ENCODE measurements around the gene SHISA6. TPM values are rescaled to one million over a fixed set of nuclear protein-coding genes. Genes with fewer than 3 reads are reported as not detected.
A peak's percentile ranks its signal among the peaks of the same experiment; 100 is the strongest.

The SHISA6 gene
- total RNA-seq, 2 experiments from 2014 or later = not detected

DNA sequence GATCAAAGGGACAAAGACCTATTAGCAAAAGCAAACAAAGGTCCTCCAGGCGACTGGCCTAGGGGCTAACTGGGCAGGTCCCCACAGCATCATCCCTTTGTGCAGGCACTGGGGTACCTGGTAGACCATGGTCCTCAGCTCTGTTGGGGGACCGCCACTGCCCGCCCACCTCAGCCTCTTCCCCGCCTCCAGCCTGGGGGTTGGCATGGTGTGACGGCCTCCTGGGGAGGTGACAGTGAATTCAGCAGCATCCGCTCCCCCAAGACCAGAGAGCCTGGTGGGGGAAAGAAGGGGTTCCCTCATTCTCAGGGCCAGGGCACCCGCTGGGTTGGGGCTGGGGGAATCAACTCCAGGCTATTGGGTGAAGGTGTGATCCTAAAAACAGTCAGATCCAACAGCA is 318.6 kb downstream of the SHISA6 start:
- POLR2A ChIA-PET = no interaction called here
- H3K4me1 Mint-ChIP-seq = no peaks in the 10 kb centered on the region
- H3K9me3 Mint-ChIP-seq = peaks cover 2% of the 10 kb centered on the region
- ATAC-seq (ENCODE audit: low read depth) (no peak), DNase-seq (no peak)
- H3K27me3 Mint-ChIP-seq = no peaks in the 10 kb centered on the region
- no peak overlapping the region for H3K4me3 Mint-ChIP-seq
- H3K27ac Mint-ChIP-seq = no peak overlapping the region
- no peaks in the 10 kb centered on the region for H3K36me3 Mint-ChIP-seq

DNA sequence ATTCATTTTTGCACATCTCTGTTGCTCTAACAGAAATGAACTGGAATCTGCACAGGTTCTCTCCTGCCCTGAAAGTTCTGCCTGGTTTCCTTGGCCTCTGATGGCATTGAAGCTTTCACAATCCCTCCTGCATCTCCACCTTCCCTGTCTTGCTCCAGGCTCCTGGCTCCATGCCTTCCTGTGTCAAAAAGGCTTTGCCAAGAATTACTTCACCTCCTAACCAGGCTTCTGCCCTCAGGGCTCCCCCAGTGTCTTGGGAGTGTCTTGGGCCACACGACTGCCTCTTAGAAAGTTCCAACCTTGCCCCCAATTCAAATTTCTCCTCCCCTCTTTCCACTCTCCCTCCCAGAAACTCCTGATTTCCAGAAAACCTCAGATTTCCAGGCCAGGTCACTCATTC is 320.3 kb downstream of the SHISA6 start:
- ATAC-seq (ENCODE audit: low read depth) = no peak
- H3K27me3 Mint-ChIP-seq = no peaks in the 10 kb centered on the region
- H3K4me1 Mint-ChIP-seq = no peaks in the 10 kb centered on the region
- DNase-seq = no peak
- H3K9me3 Mint-ChIP-seq = peaks cover 2% of the 10 kb centered on the region
- POLR2A ChIA-PET = no interaction called here
- no peak overlapping the region for H3K27ac Mint-ChIP-seq
- H3K36me3 Mint-ChIP-seq = no peaks in the 10 kb centered on the region
- H3K4me3 Mint-ChIP-seq = no peak overlapping the region

DNA sequence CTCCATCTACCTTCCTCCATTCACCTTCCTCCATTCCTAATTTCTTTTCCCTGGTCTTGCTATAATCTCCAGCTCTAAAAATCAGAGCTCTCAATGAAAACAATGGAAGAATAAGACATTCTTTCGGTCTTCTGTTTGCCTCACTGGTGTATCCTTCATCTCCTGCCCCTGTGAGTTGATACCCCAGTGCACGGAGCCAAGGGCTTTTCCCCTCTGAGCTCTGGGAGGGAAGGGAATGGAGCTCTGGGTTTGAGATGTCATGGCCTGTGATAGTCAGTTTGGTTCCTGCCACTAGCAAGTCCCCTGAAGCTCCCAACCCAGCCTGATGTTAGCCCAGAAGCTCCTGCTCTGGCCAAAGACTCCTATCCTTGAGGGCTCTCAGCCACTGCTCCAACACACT is 320.7 kb downstream of the SHISA6 start:
- H3K27me3 Mint-ChIP-seq = no peaks in the 10 kb centered on the region
- POLR2A ChIA-PET = no interaction called here
- DNase-seq = no peak
- H3K27ac Mint-ChIP-seq = no peak overlapping the region
- no peak for ATAC-seq (ENCODE audit: low read depth)
- H3K4me3 Mint-ChIP-seq = no peak overlapping the region
- peaks cover 2% of the 10 kb centered on the region for H3K9me3 Mint-ChIP-seq
- H3K36me3 Mint-ChIP-seq = no peaks in the 10 kb centered on the region
- no peaks in the 10 kb centered on the region for H3K4me1 Mint-ChIP-seq

DNA sequence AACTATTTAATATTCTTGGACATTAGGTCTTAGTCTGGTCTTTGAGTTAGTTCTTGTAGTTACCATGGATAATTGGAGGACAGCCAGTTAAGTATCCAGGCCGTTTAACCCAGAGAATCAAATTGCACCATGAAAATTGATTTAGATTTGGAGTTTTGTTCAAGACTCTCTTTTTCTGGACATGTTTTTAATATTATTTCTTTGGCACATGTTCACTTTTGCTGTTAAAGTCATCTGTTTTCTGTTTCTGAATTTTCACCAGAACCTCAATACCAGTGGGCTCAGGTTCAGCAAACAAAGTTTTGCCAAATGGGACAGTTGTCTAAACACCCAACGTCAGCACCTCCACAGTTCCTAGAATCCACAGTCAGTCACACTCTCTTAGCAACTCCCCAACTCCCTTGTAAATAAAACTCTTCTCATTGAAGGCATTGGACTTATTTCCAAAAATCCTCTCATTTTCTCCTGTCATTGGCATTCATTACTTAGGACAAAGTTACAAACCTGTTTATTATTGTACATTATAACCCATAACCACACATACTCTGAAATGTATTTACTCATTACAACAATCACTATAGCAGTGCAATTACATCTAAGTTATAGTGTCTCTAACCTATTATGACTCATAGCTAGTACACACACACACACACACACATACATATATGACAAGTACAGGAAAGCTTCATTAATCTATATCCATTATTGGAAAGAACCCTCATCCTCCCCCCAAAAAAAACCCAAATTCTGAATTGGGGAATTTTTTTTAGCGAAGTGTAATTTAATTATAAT is 323.8 kb downstream of the SHISA6 start:
- H3K9me3 Mint-ChIP-seq = peaks cover 2% of the 10 kb centered on the region

DNA sequence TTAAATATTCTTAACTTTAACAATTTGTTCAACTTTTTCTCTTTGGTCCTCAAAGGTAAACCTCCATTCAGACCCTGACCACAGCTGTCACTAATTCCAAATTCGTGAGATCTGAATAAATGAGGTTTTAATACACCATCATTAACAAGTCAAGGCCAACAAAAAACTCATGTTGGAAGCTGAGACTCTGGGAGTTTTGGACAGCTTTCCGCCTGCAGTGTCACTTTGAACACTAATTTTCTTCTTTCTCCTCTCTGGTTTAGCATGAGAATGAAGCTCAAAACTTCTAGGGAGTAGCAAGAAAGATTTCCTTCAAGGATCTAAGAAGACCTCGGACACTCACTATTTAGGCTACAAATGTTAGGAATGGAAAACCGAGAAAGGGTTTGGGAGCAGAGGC is 324.6 kb downstream of the SHISA6 start:
- H3K36me3 Mint-ChIP-seq = no peaks in the 10 kb centered on the region
- ATAC-seq (ENCODE audit: low read depth) (no peak), DNase-seq (no peak)
- no peak overlapping the region for H3K4me3 Mint-ChIP-seq
- H3K27ac Mint-ChIP-seq = no peak overlapping the region
- H3K27me3 Mint-ChIP-seq = no peaks in the 10 kb centered on the region
- peaks cover 2% of the 10 kb centered on the region for H3K9me3 Mint-ChIP-seq
- POLR2A ChIA-PET = no interaction called here
- no peaks in the 10 kb centered on the region for H3K4me1 Mint-ChIP-seq

More for the DNA sequence above, 323.8 kb downstream of the SHISA6 start:
- Mint-ChIP-seq H3K4me3 (no peak overlapping the region), H3K4me1 (no peaks in the 10 kb centered on the region), H3K36me3 (no peaks in the 10 kb centered on the region), H3K27ac (no peak overlapping the region), H3K27me3 (no peaks in the 10 kb centered on the region)
- POLR2A ChIA-PET = no interaction called here
- no peak for ATAC-seq (ENCODE audit: low read depth)
- no peak for DNase-seq

DNA sequence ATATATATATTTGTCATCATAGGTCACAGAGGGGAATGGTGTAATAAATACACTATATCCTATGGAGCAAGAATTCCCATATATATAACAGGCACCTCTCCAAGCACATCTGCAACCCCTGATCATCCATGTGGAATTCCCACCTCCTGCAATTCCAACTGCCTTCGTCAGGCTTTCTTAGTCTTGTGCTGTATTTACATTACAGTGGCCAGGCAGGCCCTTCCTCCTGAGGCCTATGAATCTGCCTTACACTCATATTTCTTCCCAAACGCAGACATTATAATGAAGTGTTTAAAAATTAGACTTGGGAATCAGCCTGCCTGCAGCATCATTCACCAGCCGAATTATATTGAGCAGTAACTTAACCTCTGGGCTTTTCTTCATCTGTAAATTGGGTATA is 338.0 kb downstream of the SHISA6 start:
- Mint-ChIP-seq H3K27me3 (no peaks in the 10 kb centered on the region), H3K27ac (no peak overlapping the region), H3K9me3 (peaks cover 1% of the 10 kb centered on the region), H3K36me3 (no peaks in the 10 kb centered on the region), H3K4me3 (no peak overlapping the region), H3K4me1 (no peaks in the 10 kb centered on the region)
- DNase-seq = no peak
- POLR2A ChIA-PET = no interaction called here
- no peak for ATAC-seq (ENCODE audit: low read depth)

DNA sequence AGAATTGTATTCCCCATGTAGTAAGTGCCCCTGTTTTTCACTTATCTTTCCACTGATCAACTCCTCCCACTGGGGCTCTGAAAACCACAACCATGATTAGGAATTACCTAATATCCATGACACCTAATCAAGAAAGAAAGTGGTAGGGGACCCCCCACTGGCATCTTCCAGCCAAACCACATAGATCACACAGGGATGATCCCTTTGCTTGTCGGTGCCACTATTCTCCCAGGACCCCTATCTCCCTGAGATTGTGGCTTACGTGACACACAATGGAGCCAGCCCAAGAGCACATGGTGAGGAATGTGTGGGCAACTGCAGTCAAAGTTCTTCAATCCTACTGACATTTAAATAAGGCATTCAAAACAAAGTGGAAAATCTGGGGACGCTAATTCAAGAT is 339.7 kb downstream of the SHISA6 start:
- Mint-ChIP-seq H3K9me3 (peaks cover 3% of the 10 kb centered on the region), H3K27ac (no peak overlapping the region), H3K36me3 (no peaks in the 10 kb centered on the region), H3K4me1 (no peaks in the 10 kb centered on the region), H3K27me3 (no peaks in the 10 kb centered on the region), H3K4me3 (no peak overlapping the region)
- POLR2A ChIA-PET = no interaction called here
- DNase-seq (no peak), ATAC-seq (ENCODE audit: low read depth) (no peak)

DNA sequence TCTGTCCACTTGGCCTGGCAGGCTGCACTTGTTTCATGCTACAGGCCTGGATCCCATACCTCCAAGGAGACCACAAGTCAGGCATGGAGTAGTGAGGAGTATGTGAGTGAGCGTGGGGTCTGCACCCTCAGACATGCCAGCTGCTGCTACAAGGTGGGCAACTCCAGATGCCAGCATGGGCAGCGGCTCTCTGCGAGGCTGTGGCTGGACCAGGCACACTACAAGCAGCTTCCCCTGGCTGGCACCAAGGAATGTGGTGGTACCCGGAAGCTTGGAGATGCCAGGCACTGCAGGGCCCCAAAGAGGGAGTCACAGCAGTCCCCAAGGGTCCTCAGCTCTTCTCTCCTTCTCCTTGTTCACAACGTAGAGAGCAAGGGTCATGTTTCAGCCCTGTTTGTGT is 341.2 kb downstream of the SHISA6 start:
- no peaks in the 10 kb centered on the region for H3K27me3 Mint-ChIP-seq
- H3K9me3 Mint-ChIP-seq = peaks cover 3% of the 10 kb centered on the region
- POLR2A ChIA-PET = no interaction called here
- no peak overlapping the region for H3K27ac Mint-ChIP-seq
- H3K4me3 Mint-ChIP-seq = no peak overlapping the region
- ATAC-seq (ENCODE audit: low read depth) = no peak
- no peaks in the 10 kb centered on the region for H3K4me1 Mint-ChIP-seq
- H3K36me3 Mint-ChIP-seq = no peaks in the 10 kb centered on the region
- DNase-seq = no peak

DNA sequence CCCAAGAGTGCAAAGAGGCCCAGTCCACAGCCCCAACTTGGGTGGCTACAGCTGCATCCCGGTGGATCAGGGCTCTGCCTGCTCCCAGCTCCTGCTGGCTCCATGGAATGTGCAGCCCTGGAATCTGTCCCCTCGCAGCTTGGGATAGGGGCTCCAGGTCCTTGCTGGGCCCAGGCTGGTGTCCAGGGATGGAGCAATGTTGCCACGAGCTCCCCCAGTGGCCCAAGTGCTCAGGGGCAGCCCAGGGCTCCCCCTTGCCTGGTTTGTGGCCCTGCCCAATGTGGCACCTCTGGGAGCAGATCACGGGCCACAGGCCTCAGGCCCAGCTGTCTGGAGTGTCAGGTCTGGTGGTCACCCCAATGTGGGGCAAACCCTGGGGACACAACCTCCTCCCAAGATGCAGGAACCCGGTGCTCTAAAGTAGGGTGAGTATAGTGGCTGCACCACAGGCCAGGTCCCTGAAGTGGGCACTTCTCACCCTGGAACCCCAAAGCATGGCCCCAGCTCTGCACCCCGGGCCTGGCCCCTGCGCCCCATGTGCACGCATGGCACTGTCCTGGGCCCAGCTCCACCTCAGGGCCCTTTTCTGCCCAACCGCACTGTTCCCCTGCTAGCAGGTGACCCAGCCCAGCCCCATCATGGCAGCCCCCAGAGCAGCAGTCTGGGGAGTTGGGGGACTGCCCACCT is 342.4 kb downstream of the SHISA6 start:
- POLR2A ChIA-PET = no interaction called here
- Mint-ChIP-seq H3K27ac (no peak overlapping the region), H3K4me3 (no peak overlapping the region), H3K27me3 (no peaks in the 10 kb centered on the region), H3K4me1 (no peaks in the 10 kb centered on the region), H3K36me3 (no peaks in the 10 kb centered on the region), H3K9me3 (peaks cover 1% of the 10 kb centered on the region)
- no peak for ATAC-seq (ENCODE audit: low read depth)
- no peak for DNase-seq

DNA sequence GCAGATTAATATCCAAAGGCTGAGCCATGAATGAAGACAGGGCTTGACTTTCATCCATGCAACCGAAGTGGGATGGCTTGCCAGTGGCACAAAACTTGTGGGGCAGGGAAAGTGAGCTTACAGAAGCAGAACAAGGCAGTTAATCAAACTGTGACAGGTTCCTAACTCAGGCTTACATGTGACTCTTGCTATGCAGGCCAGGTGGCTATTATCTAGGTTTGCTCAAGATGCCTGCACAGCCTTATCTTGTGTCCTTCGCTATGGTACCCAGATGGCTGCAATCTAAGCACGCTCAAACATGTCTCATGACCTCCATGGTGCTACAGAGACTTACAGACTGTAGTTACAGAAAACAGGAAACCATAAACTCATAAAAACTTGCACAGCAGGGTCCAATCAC is 348.7 kb downstream of the SHISA6 start:
- DNase-seq = no peak
- no peak overlapping the region for H3K4me3 Mint-ChIP-seq
- H3K4me1 Mint-ChIP-seq = no peaks in the 10 kb centered on the region
- no peaks in the 10 kb centered on the region for H3K36me3 Mint-ChIP-seq
- POLR2A ChIA-PET = no interaction called here
- H3K9me3 Mint-ChIP-seq = peaks cover 1% of the 10 kb centered on the region
- H3K27ac Mint-ChIP-seq = no peak overlapping the region
- no peaks in the 10 kb centered on the region for H3K27me3 Mint-ChIP-seq
- ATAC-seq (ENCODE audit: low read depth) = no peak

DNA sequence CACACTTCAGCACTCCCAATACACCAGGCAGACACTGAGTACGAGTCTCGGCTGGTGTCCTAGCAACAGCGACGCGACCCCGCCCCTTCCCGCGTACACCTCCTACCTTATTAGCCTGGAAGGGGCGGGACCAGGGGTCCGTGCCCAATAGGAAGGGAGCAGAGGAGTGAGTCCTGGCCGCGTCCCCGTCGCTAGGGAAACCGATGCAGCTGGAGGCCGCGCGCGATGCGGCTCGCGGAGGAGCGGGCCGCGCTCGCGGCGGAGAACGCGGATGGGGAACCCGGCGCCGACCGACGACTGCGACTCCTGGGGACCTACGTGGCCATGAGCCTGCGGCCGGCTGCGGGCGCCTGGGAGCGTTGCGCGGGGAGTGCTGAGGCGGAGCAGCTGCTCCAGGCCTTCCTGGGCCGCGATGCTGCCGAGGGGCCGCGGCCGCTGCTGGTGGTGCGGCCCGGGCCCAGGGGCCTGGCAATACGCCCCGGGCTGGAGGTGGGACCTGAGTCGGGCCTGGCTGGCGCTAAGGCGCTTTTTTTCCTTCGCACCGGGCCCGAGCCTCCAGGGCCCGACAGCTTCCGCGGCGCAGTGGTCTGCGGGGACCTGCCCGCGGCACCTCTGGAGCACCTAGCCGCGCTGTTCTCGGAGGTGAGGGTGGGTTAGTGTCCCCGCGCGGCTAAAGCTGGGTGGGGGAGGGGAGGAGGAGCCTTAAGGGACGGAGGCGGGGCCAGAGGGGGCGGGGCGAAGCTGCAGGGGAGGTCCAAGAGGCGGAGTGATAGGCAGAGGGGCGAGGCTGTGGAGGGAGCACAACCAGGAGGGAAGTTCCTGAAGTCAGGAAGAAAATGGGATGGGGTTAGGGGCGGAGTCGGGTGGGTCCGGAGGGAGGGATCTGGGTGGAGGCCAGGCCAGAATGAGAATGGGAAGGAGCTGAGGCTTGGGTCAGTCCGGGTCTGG is 357.5 kb downstream of the SHISA6 start, which contains the start of gene DNAH9:
Gene DNAH9 (plus strand): TSS at position 197 of the 948 bp plus-strand sequence. CDS start 29 bp downstream, at position 226.
- peaks cover 20% of the 10 kb centered on the region for H3K27me3 Mint-ChIP-seq
- ATAC-seq (ENCODE audit: low read depth) = peak; percentile 47
- peak within 1 kb of the TSS; percentile 2 for H3K27ac Mint-ChIP-seq
- peak; percentile 30 for DNase-seq
- peaks cover 5% of the 10 kb centered on the region for H3K9me3 Mint-ChIP-seq
- POLR2A ChIA-PET = no interaction called here
- H3K4me1 Mint-ChIP-seq = peaks cover 3% of the 10 kb centered on the region
- H3K4me3 Mint-ChIP-seq = peak within 1 kb of the TSS; percentile 3
- peaks cover 3% of the 10 kb centered on the region for H3K36me3 Mint-ChIP-seq

DNA sequence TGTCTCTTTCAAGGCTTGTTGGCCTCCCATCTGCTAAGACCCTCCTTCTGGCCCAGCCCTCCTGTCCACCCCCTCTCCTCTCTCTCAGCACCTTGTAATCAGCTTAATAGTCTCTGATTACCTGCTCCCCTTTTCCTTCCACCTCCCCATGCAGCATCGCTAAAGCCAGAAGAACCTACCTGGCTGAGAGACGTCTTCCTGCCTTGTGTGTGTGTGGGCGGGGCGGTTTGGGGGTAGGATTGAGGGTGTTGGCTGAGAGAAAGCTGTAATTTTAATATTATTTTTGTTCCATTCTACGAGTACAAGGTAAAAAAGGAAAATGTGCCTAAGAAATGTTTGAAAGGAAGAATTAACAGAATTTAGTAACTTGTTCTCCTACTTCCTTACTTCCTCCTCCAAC is 360.6 kb downstream of the SHISA6 start:
- peaks cover 20% of the 10 kb centered on the region for H3K27me3 Mint-ChIP-seq
- no peak for ATAC-seq (ENCODE audit: low read depth)
- DNase-seq = no peak
- H3K4me1 Mint-ChIP-seq = peaks cover 3% of the 10 kb centered on the region
- no peak overlapping the region for H3K27ac Mint-ChIP-seq
- POLR2A ChIA-PET = no interaction called here
- H3K36me3 Mint-ChIP-seq = peaks cover 3% of the 10 kb centered on the region
- peaks cover 2% of the 10 kb centered on the region for H3K9me3 Mint-ChIP-seq
- H3K4me3 Mint-ChIP-seq = no peak overlapping the region

DNA sequence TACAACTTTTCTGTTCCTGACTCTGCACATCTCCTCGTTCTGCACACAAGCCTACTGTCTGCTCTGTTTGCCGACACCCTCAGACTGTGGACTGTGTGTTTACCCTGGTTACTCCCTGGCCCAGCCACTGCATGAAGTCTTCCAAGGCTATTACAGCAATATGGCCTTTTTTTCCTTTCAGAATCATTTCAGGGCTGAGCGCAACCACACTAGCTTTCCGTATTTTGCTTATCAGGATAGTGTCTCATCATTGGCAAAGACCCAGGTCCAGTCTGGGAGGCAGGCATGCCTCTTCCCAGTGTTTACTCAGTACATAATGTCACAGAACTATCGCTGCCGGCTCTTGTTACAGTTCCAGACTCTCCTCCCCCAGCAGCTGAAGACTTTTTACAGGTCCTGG is 367.4 kb downstream of the SHISA6 start:
- DNase-seq (no peak), ATAC-seq (ENCODE audit: low read depth) (no peak)
- POLR2A ChIA-PET = no interaction called here
- H3K36me3 Mint-ChIP-seq = no peaks in the 10 kb centered on the region
- H3K9me3 Mint-ChIP-seq = no peaks in the 10 kb centered on the region
- no peak overlapping the region for H3K4me3 Mint-ChIP-seq
- H3K27me3 Mint-ChIP-seq = no peaks in the 10 kb centered on the region
- H3K4me1 Mint-ChIP-seq = no peaks in the 10 kb centered on the region
- no peak overlapping the region for H3K27ac Mint-ChIP-seq

All from activated naive CD8-positive, alpha-beta T cell treated with anti-CD3 and anti-CD28 coated beads, Interleukin-2, amount 10 ng/mL, durations not matched to agents 7 days and 5 days (primary cell).